Spleen (tissue), 11 donors: ENCODE results near the gene ICE2. TPM values are rescaled to one million over a fixed set of nuclear protein-coding genes. Genes with fewer than 3 reads are reported as not detected.

ENCODE experiments used
- DNase-seq: peaks from one replicate; pipeline ENCODE4 v3.0.0-alpha.2; 2020
- H3K27ac ChIP-seq, 8 donors: fragments of 200-600 bp; sonication (generic) in 7 of 8; 1 replicate in 4 of 8; 2 replicates in 4 of 8; pipeline versions ENCODE4 v1.5.0 to v1.8.0; 2016 to 2021; ENCODE audit warnings: inconsistent platforms in 4 of 8, mild to moderate bottlenecking in 4 of 8, moderate library complexity in 1 of 8
- H3K27me3 ChIP-seq, 7 donors: fragments of 200-600 bp; sonication (generic) in 6 of 7; replicated peaks in 1 of 7; 1 replicate in 4 of 7; 2 replicates in 3 of 7; pipeline versions ENCODE4 v1.5.0 to v1.8.0; 2016 to 2021; ENCODE audit warnings: inconsistent platforms in 3 of 7, mild to moderate bottlenecking in 1 of 7
- H3K36me3 ChIP-seq, 6 donors: fragments of 200-600 bp; sonication (generic) in 5 of 6; 1 replicate in 4 of 6; 2 replicates in 2 of 6; pipeline versions ENCODE4 v1.5.0 to v1.8.0; 2016 to 2021; ENCODE audit warnings: inconsistent platforms in 2 of 6
- H3K4me1 ChIP-seq, 6 donors: fragments of 200-600 bp; sonication (generic) in 5 of 6; 1 replicate in 3 of 6; 2 replicates in 3 of 6; pipeline versions ENCODE4 v1.5.0 to v1.8.0; 2016 to 2021; ENCODE audit warnings: inconsistent platforms in 3 of 6
- H3K4me3 ChIP-seq, 8 donors: fragments of 200-600 bp; sonication (generic) in 7 of 8; 1 replicate in 4 of 8; 2 replicates in 4 of 8; pipeline versions ENCODE4 v1.5.0 to v1.8.0; 2016 to 2021; ENCODE audit warnings: inconsistent platforms in 4 of 8, mild to moderate bottlenecking in 4 of 8, moderate library complexity in 2 of 8
- H3K9me3 ChIP-seq, 8 donors: fragments of 200-600 bp; sonication (generic) in 7 of 8; 1 replicate in 4 of 8; 2 replicates in 4 of 8; pipeline versions ENCODE4 v1.5.0 to v1.8.0; 2016 to 2021; ENCODE audit warnings: inconsistent platforms in 4 of 8
- POLR2A ChIP-seq, 3 donors: fragments of 450-650 bp; IDR thresholded peaks; one replicate each; pipeline ENCODE4 v1.5.1; 2017; ENCODE audit warnings: antibody characterized with exemption in 3 of 3, mild to moderate bottlenecking in 1 of 3
- POLR2AphosphoS5 ChIP-seq, 3 donors: sonication (generic); formaldehyde crosslinking; IDR thresholded peaks; one replicate each; pipeline ENCODE4 v1.5.1; 2017; ENCODE audit warnings: antibody characterized with exemption in 3 of 3
- WGBS, 5 donors: extraction: QIAGEN DNeasy Blood & Tissue Kit in 3 of 5; methylation state at CpG; one replicate each; pipeline versions ENCODE4 v1.1.5 to v1.1.7; 2013 to 2018; 5-methylcytosine and 5-hydroxymethylcytosine counted together
- intact Hi-C: fragments of 100-400 bp; cut with DNase I; formaldehyde crosslinking; loops from one replicate; pipeline ENCODE4 v1.15.0; 2023; ENCODE audit warnings: low total_unique reads
- polyA plus RNA-seq, 3 donors: library from polyadenylated mRNA; stranded (reverse); fragments of 200-250 nt; gene quantifications; one replicate each; pipeline ENCODE4 v1.2.1, GENCODE V29; 2013
- total RNA-seq, 7 donors: library from RNA; depleted of rRNA in 3 of 7; stranded (reverse); fragments of >200 nt in 3 of 7; fragmentation: NEBNext Ultra II Directional in 4 of 7; extraction: Animal tissue kit (Norgen Biotek cat#: 25700) in 4 of 7; gene quantifications; one replicate each; pipeline versions ENCODE4 v1.1.0 to v1.2.1, GENCODE V29; 2016 to 2021
- TF ChIP-seq, protein P1 (sequence below), 11 experiments: fragments of 200-600 bp in 7 of 11; fragments of 450-650 bp in 4 of 11; sonication (generic) in 4 of 11; IDR thresholded peaks in 8 of 11; conservative IDR thresholded peaks in 3 of 11; 1 replicate in 7 of 11; 2 replicates in 4 of 11; pipeline versions ENCODE4 v1.4.0 to v1.8.0; 2016 to 2021; ENCODE audit warnings: antibody characterized with exemption in 11 of 11, inconsistent platforms in 4 of 11, mild to moderate bottlenecking in 1 of 11
- donor health status: healthy with polysubstance abuse.
- donor health status: DM: no; HTN: no; CAD: no; lungs with moderate emphysema.
- donor health status: DM: no; HTN: no; CAD: no.
- donor health status: Bipolar disorder and iron deficiency.
- donor health status: healthy.
- donor health status: DM: no; HTN: no; CAD: no.
- donor health status: DM: yes; HTN: yes; CAD: no.

Gene ICE2
- total and polyA plus RNA-seq, 10 donors = 15.8 to 66.4 (median 46.9) TPM

DNA sequence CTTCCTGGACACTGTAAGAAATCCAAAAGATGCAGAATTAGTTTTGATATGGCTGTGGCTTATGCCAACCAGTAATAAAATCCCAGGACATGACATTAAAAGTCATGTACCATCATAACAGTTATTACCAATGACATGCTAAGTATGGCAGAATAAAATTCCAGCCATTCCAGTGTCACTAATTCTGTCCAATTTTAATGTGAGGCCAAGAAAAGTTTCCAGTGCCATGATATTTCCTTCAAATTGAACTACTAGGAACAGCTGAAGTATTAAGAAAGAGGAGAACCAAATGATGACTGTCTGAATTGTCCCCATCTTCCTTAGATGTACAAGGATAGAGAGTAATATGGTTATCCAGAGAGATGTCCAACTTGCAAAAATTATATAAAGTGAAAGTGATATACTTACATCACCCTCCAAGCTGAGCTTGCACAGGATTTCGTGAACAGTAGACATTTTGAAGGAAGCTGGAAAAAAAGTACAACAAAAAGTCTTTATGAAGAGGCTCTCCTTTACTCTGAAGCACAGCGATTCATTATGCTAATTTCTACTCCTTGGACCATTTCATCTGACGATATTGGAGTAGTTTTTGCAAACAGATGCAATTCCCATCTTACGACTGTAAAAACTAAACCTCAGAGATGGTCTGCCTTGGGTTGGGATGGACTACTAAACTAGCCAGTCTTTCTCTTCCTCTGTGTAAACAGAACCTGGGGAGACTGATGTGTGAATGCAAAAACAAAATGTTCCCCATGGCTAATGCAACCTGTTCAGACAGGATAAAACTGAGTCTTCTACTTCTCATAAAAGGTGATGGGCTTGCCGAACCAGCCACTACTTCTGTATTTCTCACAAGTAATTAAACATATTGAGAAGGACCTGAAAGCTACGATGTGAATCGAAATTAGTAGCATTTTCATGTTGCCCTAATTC lies 93.1 kb downstream of the ICE2 start:
- peaks cover 6 to 83% (median 37%) of the 10 kb centered on the region in 6 donors for H3K4me1 ChIP-seq
- intact Hi-C loops = no loop called here
- TF ChIP-seq POLR2AphosphoS5 (IDR thresholded peaks at IDR 0.05) (no peak), POLR2A (IDR thresholded peaks at IDR 0.05) (no peak)
- TF ChIP-seq, protein P1, sequence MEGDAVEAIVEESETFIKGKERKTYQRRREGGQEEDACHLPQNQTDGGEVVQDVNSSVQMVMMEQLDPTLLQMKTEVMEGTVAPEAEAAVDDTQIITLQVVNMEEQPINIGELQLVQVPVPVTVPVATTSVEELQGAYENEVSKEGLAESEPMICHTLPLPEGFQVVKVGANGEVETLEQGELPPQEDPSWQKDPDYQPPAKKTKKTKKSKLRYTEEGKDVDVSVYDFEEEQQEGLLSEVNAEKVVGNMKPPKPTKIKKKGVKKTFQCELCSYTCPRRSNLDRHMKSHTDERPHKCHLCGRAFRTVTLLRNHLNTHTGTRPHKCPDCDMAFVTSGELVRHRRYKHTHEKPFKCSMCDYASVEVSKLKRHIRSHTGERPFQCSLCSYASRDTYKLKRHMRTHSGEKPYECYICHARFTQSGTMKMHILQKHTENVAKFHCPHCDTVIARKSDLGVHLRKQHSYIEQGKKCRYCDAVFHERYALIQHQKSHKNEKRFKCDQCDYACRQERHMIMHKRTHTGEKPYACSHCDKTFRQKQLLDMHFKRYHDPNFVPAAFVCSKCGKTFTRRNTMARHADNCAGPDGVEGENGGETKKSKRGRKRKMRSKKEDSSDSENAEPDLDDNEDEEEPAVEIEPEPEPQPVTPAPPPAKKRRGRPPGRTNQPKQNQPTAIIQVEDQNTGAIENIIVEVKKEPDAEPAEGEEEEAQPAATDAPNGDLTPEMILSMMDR (IDR thresholded peaks at IDR 0.05 in 8 of 11, conservative IDR thresholded peaks at IDR 0.05 in 3 of 11) = no peak
- no peak overlapping the region for H3K27ac ChIP-seq
- peaks cover 0 to 52% (median 9%) of the 10 kb centered on the region in 6 donors for H3K36me3 ChIP-seq
- no peaks in the 10 kb centered on the region for H3K9me3 ChIP-seq
- no peaks in the 10 kb centered on the region for H3K27me3 ChIP-seq
- 90 to 95% (median 92%) methylated on average over 7 of the region's 7 CpGs for WGBS, 5 donors
- DNase-seq = no peak
- no peak overlapping the region for H3K4me3 ChIP-seq

DNA sequence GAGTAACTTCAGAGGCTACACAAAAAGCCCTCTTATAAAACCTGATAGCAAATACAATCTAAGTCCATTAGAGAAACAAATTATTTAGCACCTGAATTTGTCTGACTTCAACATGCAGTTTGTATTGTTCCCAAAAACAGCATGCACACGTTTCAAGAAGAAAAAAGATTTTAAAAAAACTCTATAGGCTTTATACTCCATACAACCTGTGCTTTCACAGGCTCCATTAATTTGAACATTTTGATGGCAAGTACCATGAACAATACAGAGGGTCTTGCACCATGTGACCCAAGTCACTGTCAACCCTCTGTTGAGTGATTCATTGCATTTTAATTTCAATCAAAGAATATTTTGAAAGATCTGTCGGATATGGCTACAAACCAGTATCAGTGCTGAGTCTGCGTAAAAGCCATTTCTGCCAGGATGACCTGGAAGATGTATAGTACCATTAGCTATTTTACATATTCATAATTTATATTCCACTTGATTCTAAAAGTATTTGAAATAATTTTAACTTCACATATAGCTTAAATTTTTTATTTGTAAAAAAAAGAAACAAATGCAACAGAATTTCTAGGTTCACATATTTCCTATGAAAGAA lies 94.3 kb downstream of the ICE2 start:
- Histone ChIP-seq H3K27me3 (no peaks in the 10 kb centered on the region), H3K4me1 (peaks cover 4 to 82% (median 26%) of the 10 kb centered on the region in 6 donors), H3K36me3 (peaks cover 0 to 64% (median 13%) of the 10 kb centered on the region in 6 donors), H3K27ac (no peak overlapping the region), H3K4me3 (no peak overlapping the region), H3K9me3 (no peaks in the 10 kb centered on the region)
- intact Hi-C loops = no loop called here
- WGBS, 5 donors = 84 to 89% (median 87%) methylated on average over 3 of the region's 3 CpGs
- TF ChIP-seq POLR2A (IDR thresholded peaks at IDR 0.05) (no peak), POLR2AphosphoS5 (IDR thresholded peaks at IDR 0.05) (no peak)
- TF ChIP-seq, protein P1 (IDR thresholded peaks at IDR 0.05 in 8 of 11, conservative IDR thresholded peaks at IDR 0.05 in 3 of 11) = no peak
- no peak for DNase-seq

DNA sequence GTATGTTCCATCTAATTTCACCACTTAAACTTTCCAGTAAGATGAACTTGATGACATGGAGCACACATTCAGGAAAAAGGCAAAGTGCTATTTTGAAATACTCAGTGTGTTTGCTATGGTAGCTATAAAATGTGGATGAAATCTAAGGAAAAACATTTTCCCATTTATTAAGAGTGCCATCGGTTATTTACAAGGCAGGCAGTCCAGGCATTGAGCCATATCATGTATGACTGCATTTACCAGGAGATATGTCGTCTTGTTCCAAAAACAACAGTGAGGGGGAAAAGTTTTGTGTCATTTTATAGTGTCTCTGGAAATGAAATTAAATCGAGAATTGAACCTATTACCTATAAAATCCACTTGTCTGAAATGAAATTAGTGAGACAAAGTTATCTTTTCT lies 94.9 kb downstream of the ICE2 start:
- no peak overlapping the region for H3K27ac ChIP-seq
- no peaks in the 10 kb centered on the region for H3K27me3 ChIP-seq
- peaks cover under 1 to 80% (median 20%) of the 10 kb centered on the region in 6 donors for H3K4me1 ChIP-seq
- H3K9me3 ChIP-seq = no peaks in the 10 kb centered on the region
- DNase-seq = no peak
- TF ChIP-seq POLR2A (IDR thresholded peaks at IDR 0.05) (no peak), POLR2AphosphoS5 (IDR thresholded peaks at IDR 0.05) (no peak)
- TF ChIP-seq, protein P1 (IDR thresholded peaks at IDR 0.05 in 8 of 11, conservative IDR thresholded peaks at IDR 0.05 in 3 of 11) = no peak
- no peak overlapping the region for H3K4me3 ChIP-seq
- intact Hi-C loops = no loop called here
- H3K36me3 ChIP-seq = peaks cover 0 to 70% (median 15%) of the 10 kb centered on the region in 6 donors
- WGBS, 5 donors = 73 to 90% (median 85%) methylated on average over 3 of the region's 3 CpGs
